ENCODE data around the gene NUP42. TPM values are rescaled to one million over a fixed set of nuclear protein-coding genes. Genes with fewer than 3 reads are reported as not detected.

The NUP42 gene
- total and polyA plus RNA-seq, 9 of the 15 experiments (the other 6 are each of a cell fraction or from before 2014, with no cell fraction given): 41.8 to 86.4 (median 71.2) TPM

DNA sequence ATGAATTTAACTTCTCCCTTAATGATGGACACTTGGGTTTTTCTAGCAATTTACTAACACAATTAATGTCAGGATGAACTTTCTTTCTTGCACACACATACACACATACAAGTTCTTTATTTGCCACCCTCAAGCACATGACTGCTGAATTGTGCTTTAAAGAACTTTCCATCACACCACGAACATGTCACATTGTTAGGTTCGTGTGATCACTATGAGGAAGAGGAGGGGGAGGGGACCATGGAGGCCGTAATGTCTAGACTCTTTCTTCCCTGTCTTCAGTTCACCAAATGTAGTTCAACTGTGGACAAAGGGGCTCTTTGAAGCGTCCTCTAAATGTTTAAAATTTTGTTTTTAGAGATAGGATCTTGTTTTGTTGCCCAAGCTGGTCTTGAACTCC is 31.0 kb downstream of the NUP42 start (continued):
- TF ChIP-seq, protein P1, sequence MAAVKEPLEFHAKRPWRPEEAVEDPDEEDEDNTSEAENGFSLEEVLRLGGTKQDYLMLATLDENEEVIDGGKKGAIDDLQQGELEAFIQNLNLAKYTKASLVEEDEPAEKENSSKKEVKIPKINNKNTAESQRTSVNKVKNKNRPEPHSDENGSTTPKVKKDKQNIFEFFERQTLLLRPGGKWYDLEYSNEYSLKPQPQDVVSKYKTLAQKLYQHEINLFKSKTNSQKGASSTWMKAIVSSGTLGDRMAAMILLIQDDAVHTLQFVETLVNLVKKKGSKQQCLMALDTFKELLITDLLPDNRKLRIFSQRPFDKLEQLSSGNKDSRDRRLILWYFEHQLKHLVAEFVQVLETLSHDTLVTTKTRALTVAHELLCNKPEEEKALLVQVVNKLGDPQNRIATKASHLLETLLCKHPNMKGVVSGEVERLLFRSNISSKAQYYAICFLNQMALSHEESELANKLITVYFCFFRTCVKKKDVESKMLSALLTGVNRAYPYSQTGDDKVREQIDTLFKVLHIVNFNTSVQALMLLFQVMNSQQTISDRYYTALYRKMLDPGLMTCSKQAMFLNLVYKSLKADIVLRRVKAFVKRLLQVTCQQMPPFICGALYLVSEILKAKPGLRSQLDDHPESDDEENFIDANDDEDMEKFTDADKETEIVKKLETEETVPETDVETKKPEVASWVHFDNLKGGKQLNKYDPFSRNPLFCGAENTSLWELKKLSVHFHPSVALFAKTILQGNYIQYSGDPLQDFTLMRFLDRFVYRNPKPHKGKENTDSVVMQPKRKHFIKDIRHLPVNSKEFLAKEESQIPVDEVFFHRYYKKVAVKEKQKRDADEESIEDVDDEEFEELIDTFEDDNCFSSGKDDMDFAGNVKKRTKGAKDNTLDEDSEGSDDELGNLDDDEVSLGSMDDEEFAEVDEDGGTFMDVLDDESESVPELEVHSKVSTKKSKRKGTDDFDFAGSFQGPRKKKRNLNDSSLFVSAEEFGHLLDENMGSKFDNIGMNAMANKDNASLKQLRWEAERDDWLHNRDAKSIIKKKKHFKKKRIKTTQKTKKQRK (IDR thresholded peaks at IDR 0.05; ENCODE audit: borderline replicate concordance, low read depth, low read length): no peak
- TF ChIP-seq DDX20 (tag; IDR thresholded peaks at IDR 0.05; ENCODE audit: low read depth): no peak
- TF ChIP-seq ETV6 (IDR thresholded peaks at IDR 0.05; ENCODE audit: borderline replicate concordance in 1 of 2, low read depth in 2 of 2, low read length in 1 of 2): no peak
- no peak for TF ChIP-seq ETV6 (CRISPR knock-in tag; IDR thresholded peaks at IDR 0.05; ENCODE audit: borderline replicate concordance)
- TF ChIP-seq RBM25 (IDR thresholded peaks at IDR 0.05; ENCODE audit: low read depth, low read length, severe bottlenecking): no peak
- TF ChIP-seq, protein P2, sequence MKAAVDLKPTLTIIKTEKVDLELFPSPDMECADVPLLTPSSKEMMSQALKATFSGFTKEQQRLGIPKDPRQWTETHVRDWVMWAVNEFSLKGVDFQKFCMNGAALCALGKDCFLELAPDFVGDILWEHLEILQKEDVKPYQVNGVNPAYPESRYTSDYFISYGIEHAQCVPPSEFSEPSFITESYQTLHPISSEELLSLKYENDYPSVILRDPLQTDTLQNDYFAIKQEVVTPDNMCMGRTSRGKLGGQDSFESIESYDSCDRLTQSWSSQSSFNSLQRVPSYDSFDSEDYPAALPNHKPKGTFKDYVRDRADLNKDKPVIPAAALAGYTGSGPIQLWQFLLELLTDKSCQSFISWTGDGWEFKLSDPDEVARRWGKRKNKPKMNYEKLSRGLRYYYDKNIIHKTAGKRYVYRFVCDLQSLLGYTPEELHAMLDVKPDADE (conservative IDR thresholded peaks at IDR 0.05; ENCODE audit: control insufficient read depth, low read depth, low read length): no peak
- TF ChIP-seq ZNF644 (tag; IDR thresholded peaks at IDR 0.05; ENCODE audit: low read depth): no peak
- TF ChIP-seq BRCA1 (IDR thresholded peaks at IDR 0.05): no peak
- TF ChIP-seq BRCA1 (CRISPR knock-in tag; IDR thresholded peaks at IDR 0.05): no peak
- no peak for TF ChIP-seq ZNF444 (CRISPR knock-in tag; IDR thresholded peaks at IDR 0.05)
